NCI-H2081 treated with DMSO at 0.1 percent for 48 hours (cell line): ENCODE measurements around the gene ABTB2.

Source experiments
- DNase-seq: peaks from one replicate; lab custom pipeline; 2025; lab: John Stamatoyannopoulos, UW

The ABTB2 gene

GRCh38 chr11:34209809-34210208 lies 148.0 kb downstream of the ABTB2 start:
- no peak for DNase-seq

GRCh38 chr11:34208266-34209135 lies 149.3 kb downstream of the ABTB2 start:
- no peak for DNase-seq

DNA sequence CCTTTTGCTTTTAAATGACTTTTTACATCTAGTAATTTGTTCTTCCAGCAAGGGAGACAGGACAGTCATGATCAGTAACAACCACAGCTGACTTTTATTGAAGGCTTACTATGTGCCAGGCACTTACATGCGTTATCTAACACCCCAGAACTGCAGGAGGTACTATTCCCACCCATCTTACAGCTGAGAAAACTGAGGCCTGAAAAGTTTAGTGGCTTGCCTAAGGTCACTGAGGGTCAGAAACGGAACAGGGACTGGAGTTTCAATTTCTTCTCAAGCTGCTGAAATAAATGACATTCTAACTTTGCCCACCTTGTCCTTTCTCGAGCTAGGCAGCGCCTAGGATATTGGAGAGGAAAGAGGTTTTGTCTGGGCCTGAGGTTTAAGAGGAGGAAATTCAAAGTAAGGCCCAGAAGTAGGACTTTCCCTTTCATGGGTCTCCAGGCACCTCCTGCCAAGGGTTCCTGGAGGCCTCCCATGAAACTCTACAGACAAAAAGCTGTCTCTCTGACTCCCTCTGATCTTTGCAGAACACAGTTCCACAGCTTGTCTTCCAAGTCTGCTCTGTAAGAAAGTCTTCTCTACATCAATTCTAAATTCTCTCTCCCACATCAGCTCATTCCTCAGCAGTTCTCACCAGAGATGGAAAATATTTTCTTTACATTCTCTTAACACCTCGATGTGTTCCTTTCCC lies 150.2 kb downstream of the ABTB2 start:
- no peak for DNase-seq

DNA sequence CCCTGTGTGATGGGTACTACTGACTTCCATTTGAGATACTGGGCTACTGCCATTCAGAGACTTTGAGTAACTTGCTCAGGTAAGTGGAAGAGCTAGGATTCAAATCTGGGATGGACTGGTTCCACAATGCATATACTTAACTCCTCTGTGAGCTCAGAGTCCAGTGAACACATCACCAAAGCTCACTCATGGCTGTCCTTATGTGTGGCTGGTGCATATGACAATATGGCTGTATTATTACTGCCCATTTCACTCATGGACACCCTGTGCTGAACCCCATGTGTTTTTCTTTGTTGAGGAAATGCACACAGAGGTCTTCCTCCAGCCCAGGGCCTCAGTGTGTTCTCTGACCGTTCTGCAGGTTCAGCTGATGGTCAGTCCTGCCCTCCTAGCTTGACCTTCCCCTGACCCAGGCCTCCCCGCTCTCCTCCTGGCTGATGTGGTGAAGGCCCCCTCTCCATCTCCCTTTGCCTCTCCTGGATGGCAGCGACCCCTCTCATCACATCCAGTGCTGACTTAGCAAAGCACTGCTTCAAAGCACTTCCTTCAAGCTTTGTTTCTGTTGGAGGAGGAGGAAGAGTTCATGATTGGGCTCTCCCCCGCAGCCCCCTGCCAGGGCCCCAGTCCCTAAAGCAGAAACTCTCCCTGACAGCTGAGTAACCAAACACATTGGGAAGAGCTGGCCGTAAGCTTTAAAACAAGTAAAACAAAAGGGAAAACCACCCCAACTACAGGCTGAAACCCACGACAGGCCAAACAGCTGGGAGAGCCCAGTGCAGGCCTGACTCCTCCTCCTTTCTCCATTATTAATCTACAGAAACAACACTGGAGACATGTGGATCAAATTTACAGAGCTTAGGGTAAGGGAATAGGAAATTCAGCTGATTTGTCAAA lies 151.2 kb downstream of the ABTB2 start:
- no peak for DNase-seq

DNA sequence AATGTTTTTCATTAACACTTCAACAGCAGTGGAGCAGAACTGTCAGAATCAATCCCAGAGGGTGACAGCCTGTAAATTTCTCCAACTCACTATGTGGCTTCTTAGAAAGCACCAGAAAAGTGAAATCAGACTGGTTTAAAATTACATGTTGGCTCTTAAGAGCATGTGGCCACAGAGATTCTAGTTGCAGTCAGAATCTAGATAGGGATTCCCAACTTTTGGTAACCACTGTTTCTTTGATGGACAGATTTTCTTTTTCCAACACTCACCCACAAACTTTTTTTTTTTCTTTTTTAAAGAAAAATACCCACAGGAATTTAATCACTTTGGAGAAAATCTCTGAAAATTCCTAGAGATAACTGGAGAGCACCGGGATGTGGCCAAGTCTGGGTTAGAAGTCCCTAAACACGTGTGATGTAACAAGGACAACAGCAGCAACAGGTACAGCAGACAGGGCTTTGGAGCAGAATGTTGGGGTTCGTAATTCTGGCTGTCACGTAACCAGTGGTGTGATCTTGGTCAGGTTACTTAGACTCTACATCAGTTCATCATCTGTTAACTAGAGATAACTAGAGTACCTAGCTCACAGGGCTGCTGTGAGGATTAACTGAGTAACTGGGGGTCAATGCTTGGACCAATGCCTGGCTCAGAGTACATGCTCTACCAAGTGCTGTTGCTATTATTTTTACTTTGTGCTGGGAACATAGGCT lies 152.3 kb downstream of the ABTB2 start:
- DNase-seq = no peak

DNA sequence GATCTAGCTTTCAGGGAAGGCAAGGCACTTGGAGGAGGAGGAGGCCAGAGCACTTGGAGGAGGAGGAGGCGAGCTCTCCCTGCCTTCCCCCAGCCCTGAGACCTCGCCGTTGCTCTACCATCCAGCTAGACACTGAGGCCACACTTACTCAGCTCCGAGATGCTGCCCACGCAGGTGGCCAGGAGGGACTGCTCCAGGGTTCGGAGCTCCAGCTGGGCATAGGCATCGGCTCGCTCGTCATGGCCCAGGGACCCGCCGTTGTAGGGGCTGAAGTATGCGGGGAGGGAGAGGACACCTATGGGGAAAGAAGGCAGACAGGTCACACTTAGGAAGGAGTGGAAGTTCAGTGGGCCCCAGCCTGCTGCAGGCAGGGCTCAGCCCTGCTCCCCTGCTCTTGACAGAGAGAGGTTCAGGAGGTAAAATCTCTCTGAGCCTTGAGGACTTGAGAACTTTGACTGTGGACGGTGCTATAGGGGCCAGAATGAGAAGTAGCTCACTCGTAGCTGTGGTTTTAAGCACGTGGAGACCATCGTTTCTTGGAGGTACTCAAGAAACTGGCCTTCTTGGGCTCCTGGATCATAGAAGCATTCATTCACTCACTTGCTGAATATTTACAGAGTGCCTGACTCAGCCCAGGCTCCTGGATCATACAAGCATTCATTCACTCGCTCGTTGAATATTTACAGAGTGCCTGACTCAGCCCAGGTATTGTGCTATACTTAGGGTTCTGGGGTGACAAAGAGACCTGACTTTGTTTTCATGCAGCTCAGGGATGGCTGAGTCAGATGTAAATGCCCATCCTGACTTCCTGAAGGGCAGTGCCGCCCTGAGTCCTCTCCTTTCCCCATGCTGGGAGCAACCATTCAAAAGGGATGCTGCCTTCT lies 153.2 kb downstream of the ABTB2 start:
- no peak for DNase-seq

GRCh38 chr11:34203377-34203871 lies 154.4 kb downstream of the ABTB2 start:
- DNase-seq = no peak

DNA sequence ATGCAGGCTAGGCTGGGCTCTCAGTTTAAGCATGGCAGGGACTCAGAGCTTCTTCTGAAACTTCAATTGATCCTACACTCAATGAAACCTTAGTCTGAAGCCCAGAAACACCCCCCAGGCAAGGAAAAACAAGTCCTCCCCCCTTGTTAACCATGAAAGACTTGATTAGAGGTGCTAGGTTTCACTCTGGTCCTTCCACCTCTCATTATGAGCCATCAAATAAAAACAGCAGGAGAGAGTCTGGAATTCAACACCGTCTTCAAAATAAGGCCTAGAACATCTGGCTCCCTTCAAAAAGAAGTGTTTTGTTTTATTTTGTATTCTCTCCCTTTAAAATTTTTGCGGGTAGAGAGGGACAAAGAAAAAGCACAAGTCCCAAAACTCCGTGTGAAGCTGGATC lies 156.7 kb downstream of the ABTB2 start:
- no peak for DNase-seq

DNA sequence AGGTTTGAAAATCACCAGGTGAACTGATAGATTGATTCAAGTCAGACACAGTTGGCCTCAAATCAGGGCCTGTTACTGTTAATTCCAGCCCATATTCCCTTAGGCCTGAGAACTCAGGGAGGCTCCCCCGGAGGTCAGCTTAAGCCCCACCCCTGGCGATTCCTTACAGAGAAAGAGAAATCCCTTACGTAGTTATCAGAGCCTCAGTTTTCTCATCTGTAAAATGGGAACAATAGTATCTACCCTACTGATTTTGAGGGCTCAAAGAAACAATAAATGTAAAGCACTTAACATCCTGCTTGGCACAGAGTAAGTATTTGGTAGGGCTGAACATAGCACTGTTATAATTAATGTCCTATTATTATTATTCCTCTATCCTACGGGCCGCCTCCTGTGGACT lies 158.3 kb downstream of the ABTB2 start:
- no peak for DNase-seq

DNA sequence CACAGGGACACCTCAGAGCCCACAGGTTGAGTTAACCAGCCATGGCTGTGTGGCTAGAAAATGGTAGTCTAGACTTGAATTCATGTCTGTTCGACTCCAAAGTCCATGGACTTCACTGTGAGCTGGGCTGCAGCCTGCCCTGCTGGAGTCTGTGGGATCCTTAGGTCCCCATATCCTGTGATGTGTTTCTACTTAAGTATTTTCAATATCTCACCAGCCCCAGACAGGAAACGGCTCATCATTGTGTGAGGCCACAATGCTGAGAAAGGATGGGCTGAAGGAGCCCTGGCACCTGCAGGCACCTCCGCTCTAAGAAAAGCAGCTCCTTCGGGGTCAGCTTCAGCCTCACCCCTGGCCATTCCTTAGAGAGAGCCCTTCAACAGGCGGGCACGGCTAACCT lies 159.3 kb downstream of the ABTB2 start:
- DNase-seq = no peak

GRCh38 chr11:34197256-34197655 lies 160.6 kb downstream of the ABTB2 start:
- no peak for DNase-seq

DNA sequence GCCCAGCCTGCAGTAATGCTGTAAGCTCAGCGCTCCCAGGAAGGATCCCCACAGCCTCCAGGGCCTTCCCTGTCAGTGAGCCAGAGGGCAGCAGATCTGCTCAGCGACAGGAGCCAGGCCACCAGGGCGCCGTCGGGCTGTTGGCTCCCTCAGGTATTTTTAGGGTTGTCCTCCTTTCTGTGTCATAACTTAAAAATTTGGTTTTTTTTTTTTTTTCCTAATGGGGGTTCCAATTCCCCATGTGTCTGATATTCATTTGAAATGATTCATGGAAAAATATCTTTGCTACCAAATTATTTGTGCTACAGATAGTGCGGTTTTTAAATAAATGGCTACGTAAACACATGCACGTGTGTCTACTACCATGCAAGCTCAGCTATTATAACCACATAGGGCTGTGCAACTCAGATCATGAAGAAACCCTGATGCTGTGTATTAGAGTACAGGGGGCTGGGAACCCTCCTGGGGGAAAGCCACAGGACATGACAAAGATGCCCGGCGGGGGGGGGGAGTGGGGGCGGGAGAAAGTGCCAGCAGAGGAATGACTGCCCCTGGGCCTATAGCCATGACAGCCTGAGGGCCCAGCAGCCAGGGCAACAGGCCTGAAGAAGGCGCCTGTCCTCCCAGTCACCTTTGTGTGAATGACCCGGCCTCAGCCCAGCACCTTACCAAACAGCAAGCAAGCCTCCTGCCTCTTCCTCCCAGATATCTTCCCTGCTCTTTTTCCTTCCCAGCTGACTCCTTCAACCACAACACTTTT lies 163.1 kb downstream of the ABTB2 start:
- no peak for DNase-seq

DNA sequence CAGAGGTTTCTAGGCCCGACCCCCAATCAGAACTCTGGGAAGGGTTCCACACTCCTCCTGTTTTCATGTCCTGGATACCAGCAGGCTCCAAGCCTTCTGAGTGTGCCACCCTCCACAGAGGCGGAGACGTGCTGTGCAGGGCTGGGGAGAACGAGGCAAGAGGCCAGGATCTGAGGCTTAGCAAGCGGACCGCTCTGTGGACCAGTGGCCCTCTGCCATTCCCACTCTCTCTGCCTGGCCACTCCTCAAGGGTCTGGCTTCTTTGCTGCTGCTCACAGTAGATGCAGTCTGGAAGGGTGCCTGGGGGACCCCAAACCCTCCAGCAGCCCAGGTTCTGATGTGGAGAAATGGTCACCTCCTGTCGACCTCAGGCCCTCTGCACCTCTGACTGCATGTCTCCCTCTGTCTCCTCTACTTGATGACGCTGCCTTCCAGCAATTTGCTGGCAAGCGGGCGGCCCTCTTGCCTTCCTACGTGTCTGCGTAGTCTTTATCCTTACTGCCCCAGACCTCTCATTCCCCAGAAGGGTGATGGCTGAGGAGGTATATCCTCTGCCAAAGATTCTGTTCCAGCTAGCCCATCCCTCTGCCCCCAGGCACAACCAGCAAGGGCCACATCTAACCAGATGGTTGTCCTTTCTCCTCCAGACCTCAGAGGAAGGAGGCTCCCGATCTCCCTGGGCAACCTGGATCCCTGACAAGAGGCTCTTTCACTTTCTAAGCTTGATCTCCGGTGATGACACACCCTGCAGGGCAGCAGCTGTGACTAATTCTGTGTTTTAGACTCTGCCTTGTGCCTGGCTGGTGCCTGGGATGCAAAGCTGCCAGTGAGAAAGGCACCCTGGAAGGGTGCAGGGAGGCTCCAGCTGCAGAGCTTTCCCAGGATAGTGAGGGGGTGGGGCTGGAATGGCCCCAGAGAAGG lies 165.1 kb downstream of the ABTB2 start:
- peak; percentile 11 for DNase-seq

DNA sequence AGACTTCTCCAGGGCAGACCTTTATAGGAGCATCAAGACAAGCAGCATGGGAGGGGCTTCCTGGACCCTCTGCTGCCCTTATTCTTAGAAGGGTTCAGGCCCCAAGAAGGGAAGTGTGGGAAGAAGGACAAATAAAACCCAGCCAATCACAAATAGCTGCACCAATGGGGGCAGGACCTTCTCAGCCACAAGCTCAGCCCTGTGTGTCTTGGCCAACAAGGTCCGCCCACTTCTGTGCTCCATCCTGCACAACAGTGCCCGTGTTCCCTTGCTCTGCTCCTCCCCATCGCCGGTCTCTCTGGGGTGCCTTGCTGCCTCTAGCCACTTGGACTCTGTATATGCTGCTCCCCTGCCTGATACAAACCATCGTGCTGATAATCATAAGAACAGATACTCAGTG lies 166.2 kb downstream of the ABTB2 start:
- no peak for DNase-seq

DNA sequence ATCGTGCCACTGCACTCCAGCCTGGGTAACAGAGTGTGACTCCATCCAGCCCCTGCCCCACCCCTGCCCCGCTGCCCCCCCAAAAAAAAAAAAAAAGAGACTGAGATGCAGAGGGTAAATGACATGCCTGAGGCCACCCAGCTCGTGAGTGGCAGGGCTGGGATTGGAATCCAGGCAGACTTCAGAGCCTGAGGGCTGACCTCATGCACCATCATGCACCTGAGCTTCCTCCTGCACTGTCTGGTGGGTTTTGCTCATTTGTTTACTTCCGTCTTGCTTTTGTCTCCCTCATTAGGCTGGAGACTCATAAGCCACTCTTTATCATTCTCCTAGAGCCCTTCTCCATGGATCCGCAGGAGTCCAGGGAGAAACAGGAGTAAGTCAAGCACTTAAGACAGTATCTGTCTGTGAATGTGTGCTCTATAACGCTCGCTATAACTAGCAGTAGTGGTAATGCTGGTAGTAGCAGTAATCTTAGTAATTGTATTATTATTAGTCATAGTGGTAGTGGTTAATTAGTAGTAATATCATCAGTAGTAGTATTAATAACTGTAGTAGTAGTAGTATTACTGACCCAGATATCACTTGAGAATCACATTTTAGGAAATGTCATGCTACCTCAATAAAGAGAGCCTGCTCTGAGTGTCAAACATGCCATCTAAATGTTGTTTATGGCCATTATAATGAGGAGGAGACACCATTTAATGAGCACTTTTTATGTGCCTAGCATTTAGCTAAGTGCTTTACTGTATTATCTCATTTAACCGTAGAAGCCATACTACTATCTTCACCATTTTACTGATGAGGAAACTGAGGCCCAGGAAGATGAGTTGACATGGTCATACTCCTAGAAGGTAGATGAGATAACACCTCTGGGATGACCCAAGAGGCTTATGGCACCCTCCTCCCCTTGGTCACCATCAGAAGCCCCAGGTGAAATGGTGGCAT lies 167.3 kb downstream of the ABTB2 start:
- DNase-seq = no peak

DNA sequence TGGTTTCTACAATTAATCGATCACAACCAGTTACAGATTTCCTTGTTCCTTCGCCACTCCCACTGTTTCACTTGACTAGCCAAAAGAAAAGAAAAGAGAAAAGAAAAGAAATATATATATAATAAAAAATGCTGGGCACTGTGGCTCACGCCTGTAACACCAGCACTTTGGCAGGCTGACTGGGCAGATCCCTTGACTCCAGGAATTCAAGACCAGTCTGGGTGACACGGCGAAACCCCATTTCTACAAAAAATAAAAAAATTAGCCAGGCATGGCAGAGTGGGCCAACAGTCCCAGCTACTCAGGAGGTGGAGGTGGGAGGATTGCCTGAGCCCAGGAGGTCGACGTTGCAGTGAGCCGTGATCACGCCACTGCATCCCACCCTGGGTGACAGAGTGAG lies 168.6 kb downstream of the ABTB2 start:
- no peak for DNase-seq

- DNase-seq = no peak
Measured at GRCh38 chr11:34188181-34188580, 169.6 kb downstream of the ABTB2 start.
